HepG2 (cell line): ENCODE data around the gene MTMR8. TPM values are rescaled to one million over a fixed set of nuclear protein-coding genes. Genes with fewer than 3 reads are reported as not detected.

Experiments
- ATAC-seq: fragments of 200-7000 bp; cut with Tn5 transposase; 3 replicates; pipeline ENCODE4 v1.9.1; 2020; ENCODE audit warnings: mild to moderate bottlenecking, moderate library complexity
- BruUV-seq: library from RNA; stranded (reverse); fragments of 400-500 nt; replicated peaks from 2 replicates; lab custom pipeline; 2021; lab: Mats Ljungman, UMichigan
- CTCF ChIA-PET: fragments of 300-600 bp; formaldehyde crosslinking; extraction: SDS; loops from one replicate; lab custom pipeline; 2021; ENCODE audit warnings: low total read pairs, inconsistent platforms, low intra/inter-chr PET ratio; lab: Yijun Ruan, JAX
- POLR2A ChIA-PET: fragments of 350-600 bp; sonication (Branson Sonifier 250); formaldehyde crosslinking; loops from one replicate; lab custom pipeline; 2020; ENCODE audit warnings: antibody characterized with exemption, inconsistent platforms; lab: Yijun Ruan, JAX
- DNase-seq: peaks from one replicate; pipeline ENCODE4 v3.0.0-alpha.2; 2015; ENCODE audit warnings: low spot score
- FAIRE-seq: peaks from 3 replicates; lab custom pipeline; 2011; peaks lifted over from hg19 to GRCh38; lab: Jason Lieb, UNC
- H2AFZ ChIP-seq: one replicate; pipeline ENCODE4 v1.6.1; 2011; ENCODE audit warnings: low read length, inconsistent platforms
- H3K27ac ChIP-seq: fragments of 300-600 bp; 3 replicates; pipeline ENCODE4 v1.8.0; 2011; ENCODE audit warnings: mixed run types, mild to moderate bottlenecking, mixed read lengths, low read length, inconsistent platforms; ENCODE audit not compliant: insufficient read depth; ENCODE audit errors: extremely low read length
- H3K27me3 ChIP-seq, 2 experiments: fragments of 200-600 bp in 1 of 2; 2 replicates in 1 of 2; 3 replicates in 1 of 2; pipeline versions ENCODE4 v1.6.0 to v1.8.0; 2011; ENCODE audit warnings: low read length in 2 of 2, mild to moderate bottlenecking in 2 of 2, moderate library complexity in 2 of 2, inconsistent platforms in 1 of 2; ENCODE audit not compliant: insufficient read depth in 2 of 2, control insufficient read depth in 1 of 2
- H3K36me3 ChIP-seq, 2 experiments: fragments of 200-600 bp in 1 of 2; replicated peaks in 1 of 2; 2 replicates in 1 of 2; 3 replicates in 1 of 2; pipeline versions ENCODE4 v1.5.1 to v1.8.0; 2011; ENCODE audit warnings: low read length in 2 of 2, inconsistent platforms in 1 of 2; ENCODE audit not compliant: insufficient read depth in 2 of 2, control insufficient read depth in 1 of 2
- H3K4me1 ChIP-seq: 2 replicates; pipeline ENCODE4 v1.5.1; 2012; ENCODE audit warnings: low read length, inconsistent platforms; ENCODE audit not compliant: insufficient read depth
- H3K4me2 ChIP-seq: 2 replicates; pipeline ENCODE4 v1.6.0; 2011; ENCODE audit warnings: low read depth, low read length, inconsistent platforms
- H3K4me3 ChIP-seq, 3 experiments: fragments of 200-600 bp in 1 of 3; sonication (generic), shearing (Covaris generic) in 1 of 3; replicated peaks in 1 of 3; 2 replicates each; pipeline ENCODE4 v1.5.1; 2011 to 2016; ENCODE audit warnings: low read length in 3 of 3, inconsistent platforms in 2 of 3, low read depth in 2 of 3, mild to moderate bottlenecking in 2 of 3, control low read depth in 1 of 3, mixed read lengths in 1 of 3; ENCODE audit not compliant: insufficient read depth in 1 of 3
- H3K79me2 ChIP-seq: one replicate; pipeline ENCODE4 v1.6.1; 2011; ENCODE audit warnings: low read length, inconsistent platforms; ENCODE audit not compliant: insufficient read depth
- H3K9ac ChIP-seq: 2 replicates; pipeline ENCODE4 v1.6.0; 2011; ENCODE audit warnings: mild to moderate bottlenecking, low read depth, low read length, inconsistent platforms; ENCODE audit not compliant: insufficient read depth
- H3K9me3 ChIP-seq: 2 replicates; pipeline ENCODE4 v1.5.1; 2012; ENCODE audit warnings: mild to moderate bottlenecking, low read length
- H4K20me1 ChIP-seq: 2 replicates; pipeline ENCODE4 v1.6.0; 2011; ENCODE audit warnings: inconsistent platforms, mild to moderate bottlenecking, low read length, moderate library complexity; ENCODE audit not compliant: insufficient read depth
- AGO1 ChIP-seq: fragments of 200-400 bp; formaldehyde crosslinking; IDR thresholded peaks from 2 replicates; pipeline ENCODE4 v1.6.1; 2017; ENCODE audit warnings: mild to moderate bottlenecking, low read depth, low read length, moderate library complexity; ENCODE audit not compliant: poor library complexity, severe bottlenecking
- BATF2 ChIP-seq: sonication (generic); formaldehyde crosslinking; IDR thresholded peaks from 2 replicates; pipeline ENCODE4 v1.8.0; 2022; ENCODE audit warnings: mild to moderate bottlenecking, missing genetic modification reagents, moderate library complexity
- BRCA1 ChIP-seq: sonication (generic); formaldehyde crosslinking; IDR thresholded peaks from 2 replicates; pipeline ENCODE4 v1.4.0; 2020; ENCODE audit warnings: missing genetic modification reagents
- CHD2 ChIP-seq: IDR thresholded peaks from 2 replicates; pipeline ENCODE4 v1.6.1; 2011; ENCODE audit warnings: low read depth, low read length, improper control_type of control experiment
- IRF2 ChIP-seq: IDR thresholded peaks from 2 replicates; pipeline ENCODE4 v1.6.1; 2018; ENCODE audit warnings: missing genetic modification reagents, missing compliant biosample characterization
- ISX ChIP-seq: sonication (generic); formaldehyde crosslinking; conservative IDR thresholded peaks from 2 replicates; pipeline ENCODE4 v1.5.0; 2020; ENCODE audit warnings: missing genetic modification reagents
- NCOR1 ChIP-seq: fragments of 200-600 bp; sonication (generic); IDR thresholded peaks from 2 replicates; pipeline ENCODE4 v1.7.0; 2017; ENCODE audit warnings: antibody characterized with exemption, low read length, borderline replicate concordance
- NFRKB ChIP-seq: fragments of 450-650 bp; IDR thresholded peaks from 2 replicates; pipeline ENCODE4 v1.6.1; 2017
- NONO ChIP-seq, 2 experiments: fragments of 450-650 bp in 1 of 2; sonication (generic) in 1 of 2; formaldehyde crosslinking in 1 of 2; IDR thresholded peaks in 1 of 2; conservative IDR thresholded peaks in 1 of 2; 2 replicates each; pipeline versions ENCODE4 v1.6.1 to v1.8.0; 2017 to 2022; ENCODE audit warnings: mild to moderate bottlenecking in 1 of 2, missing genetic modification reagents in 1 of 2, moderate library complexity in 1 of 2
- NR2F6 ChIP-seq, 2 experiments: IDR thresholded peaks; 2 replicates each; pipeline ENCODE4 v1.6.1; 2016; ENCODE audit warnings: antibody characterized with exemption in 1 of 2, mild to moderate bottlenecking in 1 of 2
- RARG ChIP-seq: sonication (generic); formaldehyde crosslinking; IDR thresholded peaks from 2 replicates; pipeline ENCODE4 v1.4.0; 2020; ENCODE audit warnings: low read depth, mild to moderate bottlenecking, missing genetic modification reagents
- SCMH1 ChIP-seq: sonication (generic); formaldehyde crosslinking; IDR thresholded peaks from 2 replicates; pipeline ENCODE4 v1.9.0; 2021; ENCODE audit warnings: missing genetic modification reagents, mild to moderate bottlenecking, borderline replicate concordance
- SP140L ChIP-seq: sonication (generic); formaldehyde crosslinking; IDR thresholded peaks from 2 replicates; pipeline ENCODE4 v1.4.0; 2020; ENCODE audit warnings: missing genetic modification reagents, borderline replicate concordance
- ZKSCAN1 ChIP-seq: fragments of 150-350 bp; IDR thresholded peaks from 2 replicates; pipeline ENCODE4 v1.6.1; 2014; ENCODE audit warnings: low read length
- ZNF138 ChIP-seq: sonication (generic); formaldehyde crosslinking; IDR thresholded peaks from 2 replicates; pipeline ENCODE4 v1.5.0; 2020; ENCODE audit warnings: mild to moderate bottlenecking, low read depth, missing genetic modification reagents
- ZNF263 ChIP-seq: sonication (generic); formaldehyde crosslinking; IDR thresholded peaks from 2 replicates; pipeline ENCODE4 v1.4.0; 2020; ENCODE audit warnings: missing genetic modification reagents
- ZNF30 ChIP-seq: sonication (generic); formaldehyde crosslinking; IDR thresholded peaks from 2 replicates; pipeline ENCODE4 v1.5.0; 2020; ENCODE audit warnings: mild to moderate bottlenecking, missing genetic modification reagents
- ZNF382 ChIP-seq: sonication (generic); formaldehyde crosslinking; IDR thresholded peaks from 2 replicates; pipeline ENCODE4 v1.5.0; 2020; ENCODE audit warnings: missing genetic modification reagents, mild to moderate bottlenecking, borderline replicate concordance
- ZNF484 ChIP-seq: sonication (generic); formaldehyde crosslinking; IDR thresholded peaks from 2 replicates; pipeline ENCODE4 v1.5.1; 2020; ENCODE audit warnings: mild to moderate bottlenecking, low read depth, missing genetic modification reagents, borderline replicate concordance
- ZNF614 ChIP-seq: IDR thresholded peaks from 2 replicates; pipeline ENCODE4 v1.6.1; 2018; ENCODE audit warnings: missing biosample characterization, missing genetic modification reagents, inconsistent platforms, borderline replicate concordance
- ZNF839 ChIP-seq: sonication (generic); formaldehyde crosslinking; IDR thresholded peaks from 2 replicates; pipeline ENCODE4 v1.4.0; 2020; ENCODE audit warnings: missing genetic modification reagents, mild to moderate bottlenecking, borderline replicate concordance
- ZSCAN25 ChIP-seq: sonication (generic); formaldehyde crosslinking; IDR thresholded peaks from 2 replicates; pipeline ENCODE4 v1.8.0; 2022; ENCODE audit warnings: mild to moderate bottlenecking, missing genetic modification reagents
- WGBS: methylation state at CpG from one replicate; pipeline ENCODE4 v1.1.6; 2017; ENCODE audit warnings: low lambda C conversion rate; 5-methylcytosine and 5-hydroxymethylcytosine counted together
- in situ Hi-C: cut with HindIII; loops from 2 replicates; pipeline ENCODE4 v1.10.0; 2017; ENCODE audit warnings: low pct_unique_long_range_greater_than_20kb; ENCODE audit not compliant: extremely low pct_ligation_motif_present
- intact Hi-C: fragments of 100-400 bp; cut with micrococcal nuclease; formaldehyde crosslinking; loops from one replicate; pipeline ENCODE4 v1.10.0; 2022; ENCODE audit not compliant: unreplicated experiment
- polyA plus RNA-seq, 8 experiments: library from polyadenylated mRNA; depleted of rRNA in 3 of 8; stranded (reverse) in 7 of 8; unstranded in 1 of 8; fragments of >200 nt; fragmentation: Illumina TruSeq in 4 of 8; extraction: Trizol in 4 of 8; gene quantifications; 2 replicates each; pipeline versions ENCODE4 v1.2.1 to v1.2.3, GENCODE V29; 2011 to 2016; ENCODE audit warnings: low read depth in 4 of 8, missing spikeins in 1 of 8, mixed read lengths in 1 of 8; ENCODE audit not compliant: insufficient read depth in 1 of 8
- total RNA-seq, 5 experiments: library from RNA; depleted of rRNA; stranded (reverse); fragments of >200 nt; fragmentation: Illumina TruSeq; extraction: Trizol; gene quantifications; 2 replicates each; pipeline ENCODE4 v1.2.3, GENCODE V29; 2016; ENCODE audit warnings: low read depth in 1 of 5

MTMR8 gene
- total and polyA plus RNA-seq, 2 of the 13 experiments (the other 11 are each of a cell fraction or from before 2014, with no cell fraction given): 0.31 TPM; not detected in 1

- in situ Hi-C loops: no loop called here
Observed at GRCh38 chrX:64338296-64338695, 57.0 kb downstream of the MTMR8 start.

GRCh38 chrX:64334467-64334866 is 60.8 kb downstream of the MTMR8 start:
- H3K9me3 ChIP-seq: no peaks in the 10 kb centered on the region; the same call in 1 of the 2 replicates
- no TSS peak for BruUV-seq

More at GRCh38 chrX:64338296-64338695, 57.0 kb downstream of the MTMR8 start:
- no TSS peak for BruUV-seq
- Histone ChIP-seq H3K9ac (no peak overlapping the region), H3K9me3 (no peaks in the 10 kb centered on the region; the same call in 1 of the 2 replicates)
- TF ChIP-seq AGO1: no peak
- no peak for TF ChIP-seq ZNF138 (CRISPR knock-in tag)
- TF ChIP-seq ZNF382 (CRISPR knock-in tag): no peak
- no peak for TF ChIP-seq ZNF263 (CRISPR knock-in tag)
- TF ChIP-seq ZKSCAN1: no peak
- no peak for TF ChIP-seq RARG (CRISPR knock-in tag)
- no peak for TF ChIP-seq BATF2
- no peak for TF ChIP-seq ISX
- TF ChIP-seq ZNF30: no peak
- TF ChIP-seq ZNF839 (CRISPR knock-in tag): no peak
- TF ChIP-seq ZNF484 (CRISPR knock-in tag): no peak
- TF ChIP-seq ZNF614: no peak
- TF ChIP-seq IRF2 (CRISPR knock-in tag): no peak
- TF ChIP-seq CHD2: no peak
- TF ChIP-seq NCOR1: no peak
- no peak for TF ChIP-seq NONO (IDR thresholded peaks at IDR 0.05)
- no peak for TF ChIP-seq NONO (CRISPR knock-in tag; conservative IDR thresholded peaks at IDR 0.05)
- no peak for TF ChIP-seq NFRKB
- no peak for TF ChIP-seq NR2F6 (IDR thresholded peaks at IDR 0.05)
- TF ChIP-seq NR2F6 (CRISPR knock-in tag; IDR thresholded peaks at IDR 0.05): no peak
- TF ChIP-seq, all 625 proteins: peak for 0
- Histone ChIP-seq H3K4me1 (no peaks in the 10 kb centered on the region), H3K79me2 (no peaks in the 10 kb centered on the region), H4K20me1 (no peaks in the 10 kb centered on the region), H3K27me3 (no peaks in the 10 kb centered on the region), H2AFZ (no peak overlapping the region), H3K36me3 (no peaks in the 10 kb centered on the region), H3K4me3 (no peak overlapping the region), H3K4me2 (no peak overlapping the region), H3K27ac (no peak overlapping the region)
- ATAC-seq: no peak
- CTCF ChIA-PET: no interaction called here
- intact Hi-C loops: no loop called here
- 76% methylated on average over 1 of the region's 1 CpG for WGBS
- no peak for FAIRE-seq
- DNase-seq: no peak
- POLR2A ChIA-PET: no interaction called here

More at GRCh38 chrX:64334467-64334866, 60.8 kb downstream of the MTMR8 start:
- intact Hi-C loops: no loop called here
- no peak overlapping the region for H3K4me2 ChIP-seq
- H4K20me1 ChIP-seq: no peaks in the 10 kb centered on the region
- ATAC-seq (no peak), FAIRE-seq (no peak), DNase-seq (no peak)
- no peaks in the 10 kb centered on the region for H3K79me2 ChIP-seq
- CTCF ChIA-PET: no interaction called here
- TF ChIP-seq BRCA1 (CRISPR knock-in tag) (no peak), ZSCAN25 (CRISPR knock-in tag) (no peak), SCMH1 (CRISPR knock-in tag) (no peak), SP140L (no peak)
- TF ChIP-seq, all 625 proteins: peak for 0
- Histone ChIP-seq H3K36me3 (no peaks in the 10 kb centered on the region), H3K9ac (no peak overlapping the region), H3K27ac (no peak overlapping the region), H2AFZ (no peak overlapping the region), H3K27me3 (no peaks in the 10 kb centered on the region), H3K4me1 (no peaks in the 10 kb centered on the region), H3K4me3 (no peak overlapping the region)
- WGBS: 9% methylated on average over 3 of the region's 3 CpGs
- in situ Hi-C loops: no loop called here
- POLR2A ChIA-PET: no interaction called here
